Large intestine (tissue), 3 donors: Measurements from ENCODE around the gene IQGAP1. TPM values are rescaled to one million over a fixed set of nuclear protein-coding genes. Genes with fewer than 3 reads are reported as not detected.
A peak's percentile ranks its signal among the peaks of the same experiment; 100 is the strongest.

Experiments
- DNase-seq, 2 donors: peaks; one replicate each; pipeline versions ENCODE4 v3.0.0 to v3.0.0-alpha.2; 2013
- H3K27ac ChIP-seq: one replicate; pipeline ENCODE4 v1.5.1; 2013; ENCODE audit warnings: low read length
- H3K27me3 ChIP-seq: 2 replicates; pipeline ENCODE4 v1.6.1; 2013; ENCODE audit warnings: low read length; ENCODE audit not compliant: control insufficient read depth, insufficient read depth
- H3K36me3 ChIP-seq: 2 replicates; pipeline ENCODE4 v1.6.1; 2013; ENCODE audit warnings: low read length; ENCODE audit not compliant: control insufficient read depth, insufficient read depth
- H3K4me1 ChIP-seq: one replicate; pipeline ENCODE4 v1.6.1; 2013; ENCODE audit warnings: low read length; ENCODE audit not compliant: control insufficient read depth, insufficient read depth
- H3K4me3 ChIP-seq: one replicate; pipeline ENCODE4 v1.5.1; 2013; ENCODE audit warnings: low read length
- H3K9me3 ChIP-seq: one replicate; pipeline ENCODE4 v1.6.1; 2013; ENCODE audit warnings: mild to moderate bottlenecking, low read depth, low read length, moderate library complexity; ENCODE audit not compliant: control insufficient read depth
- WGBS: methylation state at CpG from one replicate; pipeline ENCODE4 v1.1.5; 2013; ENCODE audit warnings: low lambda C conversion rate; ENCODE audit not compliant: insufficient coverage; 5-methylcytosine and 5-hydroxymethylcytosine counted together
- polyA plus RNA-seq: library from polyadenylated mRNA; unstranded; fragments of 120-200 nt; gene quantifications from one replicate; pipeline ENCODE4 v1.2.1, GENCODE V29; 2013

Gene IQGAP1
- polyA plus RNA-seq, 1 donor: 90.9 TPM

GRCh38 chr15:90394748-90395442 is 6.9 kb downstream of the IQGAP1 start:
- H3K27me3 ChIP-seq: no peaks in the 10 kb centered on the region
- no peaks in the 10 kb centered on the region for H3K9me3 ChIP-seq
- H3K36me3 ChIP-seq: peaks cover 18% of the 10 kb centered on the region
- peaks cover 6% of the 10 kb centered on the region for H3K4me1 ChIP-seq
- no peak overlapping the region for H3K27ac ChIP-seq
- WGBS: 93% methylated on average over 3 of the region's 12 CpGs
- H3K4me3 ChIP-seq: no peak overlapping the region
- no peak for DNase-seq

DNA sequence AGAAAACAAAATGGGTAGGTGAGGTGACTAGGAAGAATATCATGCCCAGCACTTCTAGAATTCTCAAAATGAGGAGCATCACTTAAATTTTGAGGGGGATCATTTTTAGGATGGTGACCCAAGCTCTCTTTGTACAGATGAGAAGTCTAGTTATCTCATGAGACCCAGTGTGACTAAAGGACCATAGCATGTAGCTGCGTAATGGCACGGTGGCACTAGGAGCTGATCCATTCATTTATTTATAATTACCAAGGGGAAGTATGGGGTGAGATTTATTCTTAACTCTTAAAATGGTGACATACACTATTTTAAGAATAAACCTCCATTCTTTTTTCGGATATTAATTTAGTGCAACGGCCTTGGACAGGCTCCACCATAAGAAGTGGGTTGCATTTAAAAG is 8.3 kb downstream of the IQGAP1 start:
- DNase-seq: no peak
- H3K27me3 ChIP-seq: no peaks in the 10 kb centered on the region
- H3K9me3 ChIP-seq: no peaks in the 10 kb centered on the region
- no CpG with 5 or more reads among the region's 4 CpGs for WGBS
- H3K27ac ChIP-seq: no peak overlapping the region
- H3K36me3 ChIP-seq: peaks cover 10% of the 10 kb centered on the region
- no peak overlapping the region for H3K4me3 ChIP-seq
- peaks cover 17% of the 10 kb centered on the region for H3K4me1 ChIP-seq

DNA sequence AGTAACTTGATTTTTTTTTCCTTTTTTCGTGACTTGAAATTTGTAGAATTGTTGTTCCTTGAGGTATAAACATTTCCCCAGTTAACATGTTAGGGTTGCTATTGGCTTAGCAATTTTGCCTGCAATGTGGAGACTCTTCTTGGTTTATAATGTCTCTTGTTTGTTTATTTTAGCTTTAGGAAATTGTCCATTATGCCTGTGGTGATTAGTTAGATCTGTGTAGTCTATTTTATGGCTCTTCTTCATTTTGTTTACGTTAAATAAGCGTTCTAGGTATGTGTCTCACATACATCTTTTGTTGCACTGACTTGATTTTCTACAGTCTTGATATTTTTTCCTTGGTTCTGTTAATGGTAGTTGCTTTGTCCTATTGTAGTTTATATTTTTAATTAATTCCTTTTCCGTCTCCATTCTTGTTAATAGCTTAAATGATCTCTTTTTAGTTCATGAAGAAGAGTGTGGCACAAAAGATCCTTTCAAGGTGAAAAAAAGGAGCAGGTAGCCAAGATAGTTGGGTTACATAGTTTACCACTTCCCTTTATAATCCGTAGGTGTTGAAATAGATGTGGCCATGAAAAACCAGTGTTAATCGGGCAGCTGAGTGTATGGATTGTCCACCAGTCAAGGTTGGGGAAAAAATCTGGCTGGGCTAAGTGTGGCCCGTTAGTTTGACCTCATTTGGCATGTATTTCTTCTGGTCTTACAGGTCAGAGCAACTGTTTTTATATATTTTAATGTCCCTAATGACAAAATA is 12.1 kb downstream of the IQGAP1 start:
- 74% methylated on average over 4 of the region's 7 CpGs for WGBS
- Histone ChIP-seq H3K9me3 (no peaks in the 10 kb centered on the region), H3K27me3 (no peaks in the 10 kb centered on the region), H3K4me3 (peak overlapping the region; percentile 5), H3K4me1 (peaks cover 29% of the 10 kb centered on the region), H3K36me3 (no peaks in the 10 kb centered on the region), H3K27ac (peak overlapping the region; percentile 76)
- no peak for DNase-seq

DNA sequence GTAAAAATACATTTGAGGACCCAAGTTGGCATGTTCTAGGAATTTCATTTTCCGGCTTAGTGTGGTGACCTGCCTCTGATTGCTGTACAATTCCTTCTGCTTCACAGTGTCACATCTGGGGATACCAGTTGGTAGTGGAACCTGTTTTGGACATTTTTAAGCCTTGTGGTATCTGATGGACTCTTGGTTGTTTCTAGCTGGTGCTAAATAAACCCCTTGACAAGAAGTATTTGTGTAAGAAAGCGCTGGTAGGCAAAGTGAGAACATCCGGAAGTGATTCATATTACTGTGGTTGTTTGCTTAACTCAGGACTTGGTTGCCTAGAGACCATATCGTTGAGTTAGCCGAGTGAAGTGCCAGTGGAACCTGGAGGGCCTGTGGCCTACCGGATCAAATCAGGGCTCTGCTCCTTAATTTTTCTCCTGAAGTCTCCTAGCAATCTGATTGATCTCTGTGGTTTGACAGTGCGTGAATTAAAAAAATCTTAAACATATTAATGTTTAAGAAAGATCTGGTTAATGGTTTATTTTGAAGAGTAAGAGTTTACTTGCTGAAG is 12.8 kb downstream of the IQGAP1 start:
- DNase-seq: peak; percentile 89 to 94
- 0% methylated on average over 1 of the region's 7 CpGs for WGBS
- Histone ChIP-seq H3K4me1 (peaks cover 29% of the 10 kb centered on the region), H3K36me3 (no peaks in the 10 kb centered on the region), H3K4me3 (peak overlapping the region; percentile 5), H3K27me3 (no peaks in the 10 kb centered on the region), H3K9me3 (no peaks in the 10 kb centered on the region), H3K27ac (peak overlapping the region; percentile 76)

DNA sequence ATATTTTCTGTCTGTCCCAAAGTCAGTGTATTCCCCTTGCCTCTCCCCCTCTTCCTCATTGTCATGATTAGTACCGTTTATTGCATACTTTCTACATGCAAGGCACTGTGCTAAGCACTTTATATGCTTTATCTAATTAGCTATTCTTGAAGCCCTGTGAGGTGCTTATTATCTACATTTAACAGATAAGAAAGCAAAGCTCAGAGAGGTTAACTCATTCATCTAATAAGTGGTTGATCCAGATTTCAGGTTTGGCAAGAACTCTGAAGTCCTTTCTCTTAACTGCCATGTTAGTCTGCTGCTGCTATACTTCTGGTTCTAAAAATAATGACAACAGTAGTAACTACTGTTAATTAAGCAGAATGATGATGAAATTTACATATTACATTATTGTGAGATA is 13.5 kb downstream of the IQGAP1 start:
- Histone ChIP-seq H3K4me3 (no peak overlapping the region), H3K9me3 (no peaks in the 10 kb centered on the region), H3K4me1 (peaks cover 29% of the 10 kb centered on the region), H3K27me3 (no peaks in the 10 kb centered on the region), H3K36me3 (no peaks in the 10 kb centered on the region), H3K27ac (peak overlapping the region; percentile 76)
- no CpG with 5 or more reads among the region's 1 CpG for WGBS
- peak in 1 of 2 donors; percentile 41 for DNase-seq

DNA sequence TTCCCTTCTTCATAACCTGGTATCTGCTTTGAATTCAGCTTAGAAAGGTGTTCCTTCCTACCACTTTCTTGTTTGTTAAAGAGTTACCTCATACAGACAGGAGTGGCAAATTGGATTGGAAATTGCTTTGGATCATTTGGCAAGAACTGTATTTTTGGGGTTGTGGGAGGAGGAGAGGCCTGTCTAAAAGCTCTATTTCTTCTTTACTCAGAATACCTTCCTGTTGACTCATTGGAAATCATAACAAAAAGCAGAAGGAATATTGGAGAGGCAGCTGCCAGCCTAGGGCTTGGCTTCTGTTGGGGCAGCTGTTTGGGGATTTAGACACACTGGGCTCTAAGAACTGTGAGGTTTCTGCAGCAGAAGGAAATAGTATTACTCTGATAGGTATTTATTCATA is 14.2 kb downstream of the IQGAP1 start:
- DNase-seq: no peak
- no peaks in the 10 kb centered on the region for H3K27me3 ChIP-seq
- H3K27ac ChIP-seq: peak overlapping the region; percentile 76
- H3K4me3 ChIP-seq: no peak overlapping the region
- H3K4me1 ChIP-seq: peaks cover 29% of the 10 kb centered on the region
- H3K36me3 ChIP-seq: no peaks in the 10 kb centered on the region
- no peaks in the 10 kb centered on the region for H3K9me3 ChIP-seq

- no peak for DNase-seq
- peaks cover 29% of the 10 kb centered on the region for H3K4me1 ChIP-seq
- WGBS: 100% methylated on average over 2 of the region's 3 CpGs
- no peaks in the 10 kb centered on the region for H3K9me3 ChIP-seq
- H3K36me3 ChIP-seq: no peaks in the 10 kb centered on the region
- H3K27me3 ChIP-seq: no peaks in the 10 kb centered on the region
- no peak overlapping the region for H3K27ac ChIP-seq
- H3K4me3 ChIP-seq: no peak overlapping the region
Measured at GRCh38 chr15:90402767-90403166, 14.7 kb downstream of the IQGAP1 start.

DNA sequence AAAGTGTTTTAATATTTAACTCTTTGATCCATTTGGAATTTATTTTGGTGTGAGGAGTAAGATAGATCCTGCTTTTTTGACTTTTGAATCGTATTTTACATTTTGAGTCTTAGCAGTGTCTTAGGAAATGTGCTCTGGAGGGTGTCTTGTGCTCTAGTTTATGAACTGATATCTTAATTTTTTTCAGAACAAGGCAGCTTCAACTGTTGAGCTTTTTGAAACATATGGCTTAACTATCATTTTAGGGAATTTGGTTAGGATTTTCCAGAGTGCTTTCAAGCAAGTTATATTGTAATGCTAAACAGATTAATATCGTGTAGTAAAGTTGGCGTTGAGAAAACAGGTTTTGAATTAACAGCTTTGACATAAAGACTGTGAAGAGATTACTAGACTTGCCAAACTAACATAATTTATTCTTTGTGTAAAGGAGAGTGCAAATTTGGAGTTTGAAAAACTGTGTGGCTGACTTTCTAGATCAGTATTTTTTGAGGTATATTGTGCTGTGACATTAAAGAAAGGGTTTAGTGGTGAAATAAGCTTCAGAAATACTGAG is 17.1 kb downstream of the IQGAP1 start:
- H3K27ac ChIP-seq: no peak overlapping the region

GRCh38 chr15:90407336-90407735 is 19.3 kb downstream of the IQGAP1 start:
- Histone ChIP-seq H3K9me3 (no peaks in the 10 kb centered on the region), H3K4me1 (peaks cover 8% of the 10 kb centered on the region), H3K27ac (peak overlapping the region; percentile 49), H3K4me3 (no peak overlapping the region), H3K36me3 (no peaks in the 10 kb centered on the region), H3K27me3 (no peaks in the 10 kb centered on the region)
- 71% methylated on average over 1 of the region's 3 CpGs for WGBS
- no peak for DNase-seq

More for the DNA sequence above, 17.1 kb downstream of the IQGAP1 start:
- H3K27me3 ChIP-seq: no peaks in the 10 kb centered on the region
- H3K36me3 ChIP-seq: no peaks in the 10 kb centered on the region
- H3K9me3 ChIP-seq: no peaks in the 10 kb centered on the region
- no peak for DNase-seq
- peaks cover 25% of the 10 kb centered on the region for H3K4me1 ChIP-seq
- no peak overlapping the region for H3K4me3 ChIP-seq
- WGBS: 44% methylated on average over 2 of the region's 3 CpGs

DNA sequence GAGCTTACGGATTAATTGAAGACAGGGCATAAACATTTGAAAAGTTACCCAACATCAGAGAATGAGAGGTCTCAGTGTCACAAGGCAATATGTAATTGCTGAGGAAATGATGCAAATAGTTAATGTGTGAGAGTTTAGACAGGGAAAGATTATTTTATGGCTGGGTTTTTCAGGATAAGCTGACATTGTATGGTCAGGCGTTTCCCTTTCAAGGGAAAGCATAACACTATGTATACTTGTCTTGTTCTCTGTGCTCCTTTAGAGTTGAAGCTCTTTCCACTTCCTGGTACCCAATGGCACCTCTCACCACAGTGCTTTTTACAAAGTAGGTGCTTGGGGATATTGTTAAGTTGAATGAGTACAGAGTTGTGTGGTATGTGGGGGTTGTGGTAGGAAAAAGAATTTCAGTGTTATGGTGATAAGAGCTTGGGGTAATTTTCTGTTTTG is 19.9 kb downstream of the IQGAP1 start:
- no CpG with 5 or more reads among the region's 2 CpGs for WGBS
- peak overlapping the region; percentile 49 for H3K27ac ChIP-seq
- no peaks in the 10 kb centered on the region for H3K9me3 ChIP-seq
- peaks cover 5% of the 10 kb centered on the region for H3K4me1 ChIP-seq
- H3K36me3 ChIP-seq: no peaks in the 10 kb centered on the region
- no peaks in the 10 kb centered on the region for H3K27me3 ChIP-seq
- H3K4me3 ChIP-seq: no peak overlapping the region
- DNase-seq: peak; percentile 58 to 88
